ENCODE measurements around the gene STIM1. TPM values are rescaled to one million over a fixed set of nuclear protein-coding genes. Genes with fewer than 3 reads are reported as not detected.

The STIM1 gene
- total RNA-seq, 1 experiment from 2014 or later = 93.6 TPM

- in situ Hi-C loops (cut with HindIII; ENCODE audit: low pct_unique_long_range_greater_than_20kb, low sequenced_read_pairs) = no loop called here
- TF ChIP-seq SIN3A (IDR thresholded peaks at IDR 0.05; ENCODE audit: borderline replicate concordance, insufficient read depth, low read depth, low read length) (no peak), POLR2AphosphoS5 (IDR thresholded peaks at IDR 0.05; ENCODE audit: low read depth, low read length) (no peak), TCF7L2 (IDR thresholded peaks at IDR 0.05; ENCODE audit: low read depth, low read length) (no peak)
- TF ChIP-seq, protein P1, sequence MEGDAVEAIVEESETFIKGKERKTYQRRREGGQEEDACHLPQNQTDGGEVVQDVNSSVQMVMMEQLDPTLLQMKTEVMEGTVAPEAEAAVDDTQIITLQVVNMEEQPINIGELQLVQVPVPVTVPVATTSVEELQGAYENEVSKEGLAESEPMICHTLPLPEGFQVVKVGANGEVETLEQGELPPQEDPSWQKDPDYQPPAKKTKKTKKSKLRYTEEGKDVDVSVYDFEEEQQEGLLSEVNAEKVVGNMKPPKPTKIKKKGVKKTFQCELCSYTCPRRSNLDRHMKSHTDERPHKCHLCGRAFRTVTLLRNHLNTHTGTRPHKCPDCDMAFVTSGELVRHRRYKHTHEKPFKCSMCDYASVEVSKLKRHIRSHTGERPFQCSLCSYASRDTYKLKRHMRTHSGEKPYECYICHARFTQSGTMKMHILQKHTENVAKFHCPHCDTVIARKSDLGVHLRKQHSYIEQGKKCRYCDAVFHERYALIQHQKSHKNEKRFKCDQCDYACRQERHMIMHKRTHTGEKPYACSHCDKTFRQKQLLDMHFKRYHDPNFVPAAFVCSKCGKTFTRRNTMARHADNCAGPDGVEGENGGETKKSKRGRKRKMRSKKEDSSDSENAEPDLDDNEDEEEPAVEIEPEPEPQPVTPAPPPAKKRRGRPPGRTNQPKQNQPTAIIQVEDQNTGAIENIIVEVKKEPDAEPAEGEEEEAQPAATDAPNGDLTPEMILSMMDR (IDR thresholded peaks at IDR 0.05) = no peak
- TF ChIP-seq, protein P2, sequence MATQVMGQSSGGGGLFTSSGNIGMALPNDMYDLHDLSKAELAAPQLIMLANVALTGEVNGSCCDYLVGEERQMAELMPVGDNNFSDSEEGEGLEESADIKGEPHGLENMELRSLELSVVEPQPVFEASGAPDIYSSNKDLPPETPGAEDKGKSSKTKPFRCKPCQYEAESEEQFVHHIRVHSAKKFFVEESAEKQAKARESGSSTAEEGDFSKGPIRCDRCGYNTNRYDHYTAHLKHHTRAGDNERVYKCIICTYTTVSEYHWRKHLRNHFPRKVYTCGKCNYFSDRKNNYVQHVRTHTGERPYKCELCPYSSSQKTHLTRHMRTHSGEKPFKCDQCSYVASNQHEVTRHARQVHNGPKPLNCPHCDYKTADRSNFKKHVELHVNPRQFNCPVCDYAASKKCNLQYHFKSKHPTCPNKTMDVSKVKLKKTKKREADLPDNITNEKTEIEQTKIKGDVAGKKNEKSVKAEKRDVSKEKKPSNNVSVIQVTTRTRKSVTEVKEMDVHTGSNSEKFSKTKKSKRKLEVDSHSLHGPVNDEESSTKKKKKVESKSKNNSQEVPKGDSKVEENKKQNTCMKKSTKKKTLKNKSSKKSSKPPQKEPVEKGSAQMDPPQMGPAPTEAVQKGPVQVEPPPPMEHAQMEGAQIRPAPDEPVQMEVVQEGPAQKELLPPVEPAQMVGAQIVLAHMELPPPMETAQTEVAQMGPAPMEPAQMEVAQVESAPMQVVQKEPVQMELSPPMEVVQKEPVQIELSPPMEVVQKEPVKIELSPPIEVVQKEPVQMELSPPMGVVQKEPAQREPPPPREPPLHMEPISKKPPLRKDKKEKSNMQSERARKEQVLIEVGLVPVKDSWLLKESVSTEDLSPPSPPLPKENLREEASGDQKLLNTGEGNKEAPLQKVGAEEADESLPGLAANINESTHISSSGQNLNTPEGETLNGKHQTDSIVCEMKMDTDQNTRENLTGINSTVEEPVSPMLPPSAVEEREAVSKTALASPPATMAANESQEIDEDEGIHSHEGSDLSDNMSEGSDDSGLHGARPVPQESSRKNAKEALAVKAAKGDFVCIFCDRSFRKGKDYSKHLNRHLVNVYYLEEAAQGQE (IDR thresholded peaks at IDR 0.05; ENCODE audit: insufficient read depth in 1 of 2, low read depth in 2 of 2, low read length in 1 of 2) = no peak
- no peaks in the 10 kb centered on the region for H3K4me1 ChIP-seq (ENCODE audit: control insufficient read depth, insufficient read depth, low read length)
- ChIA-PET POLR2A (no interaction called here), CTCF (no interaction called here)
- ATAC-seq (no peak), DNase-seq (ENCODE audit: low read depth, low spot score) (no peak)
- H3K27me3 ChIP-seq (ENCODE audit: control insufficient read depth, insufficient read depth, low read length) = no peaks in the 10 kb centered on the region
- intact Hi-C loops (cut with micrococcal nuclease; ENCODE audit: unreplicated experiment) = no loop called here
- no peak overlapping the region for H3K27ac ChIP-seq (ENCODE audit: low read length)
- H3K9me3 ChIP-seq (ENCODE audit: control insufficient read depth, insufficient read depth, low read depth, low read length) = no peaks in the 10 kb centered on the region
- H3K4me3 ChIP-seq (ENCODE audit: low read depth in 2 of 2, low read length in 2 of 2) = no peak overlapping the region
- H3K36me3 ChIP-seq (ENCODE audit: control insufficient read depth, insufficient read depth, low read length) = no peaks in the 10 kb centered on the region
- no TSS peak for BruUV-seq (replicated peaks)
These were observed 230.1 kb downstream of the STIM1 start for GRCh38 chr11:4085575-4085974.

DNA sequence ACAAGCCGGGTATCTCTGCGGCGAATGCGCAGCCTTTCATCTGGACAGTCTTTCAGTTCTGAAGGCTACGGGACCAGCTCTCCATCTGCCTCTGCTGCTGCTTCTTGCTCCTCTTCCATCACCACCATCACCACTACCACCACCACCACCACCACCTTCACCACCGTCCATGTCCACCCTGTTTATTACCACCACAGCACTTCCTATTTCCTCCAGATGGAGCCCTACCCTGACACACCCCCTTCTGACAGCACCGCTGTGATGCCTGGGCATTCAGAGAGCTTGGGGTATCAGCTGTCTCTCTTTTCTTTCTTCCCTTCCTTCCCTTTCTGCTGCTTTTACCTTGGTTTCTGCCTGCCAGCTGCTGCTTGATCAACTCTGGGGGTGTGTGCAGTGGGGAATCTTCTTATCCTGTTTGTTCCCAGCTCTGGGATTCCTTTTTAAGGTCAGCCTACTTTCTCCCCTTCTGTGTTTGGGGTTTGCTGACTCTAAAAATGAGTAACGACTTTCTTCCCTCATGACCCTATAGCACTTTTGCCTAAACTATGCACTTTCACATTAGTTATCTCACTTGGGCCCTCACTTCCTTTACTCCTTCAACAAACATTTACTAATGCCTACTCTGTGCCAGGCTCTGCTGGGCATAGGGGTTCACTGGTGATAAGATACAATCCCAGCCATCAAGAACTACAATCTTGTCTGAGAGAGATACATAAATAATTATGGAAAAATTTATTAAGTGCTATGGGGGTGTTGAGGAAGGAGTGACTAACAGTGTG lies 231.3 kb downstream of the STIM1 start:
- intact Hi-C loops (cut with micrococcal nuclease; ENCODE audit: unreplicated experiment) = no loop called here
- no peaks in the 10 kb centered on the region for H3K36me3 ChIP-seq (ENCODE audit: control insufficient read depth, insufficient read depth, low read length)
- ChIA-PET CTCF (no interaction called here), POLR2A (no interaction called here)
- no TSS peak for BruUV-seq (replicated peaks)
- H3K4me1 ChIP-seq (ENCODE audit: control insufficient read depth, insufficient read depth, low read length) = no peaks in the 10 kb centered on the region
- H3K27me3 ChIP-seq (ENCODE audit: control insufficient read depth, insufficient read depth, low read length) = no peaks in the 10 kb centered on the region
- H3K9me3 ChIP-seq (ENCODE audit: control insufficient read depth, insufficient read depth, low read depth, low read length) = no peaks in the 10 kb centered on the region
- DNase-seq (ENCODE audit: low read depth, low spot score) (no peak), ATAC-seq (no peak)
- in situ Hi-C loops (cut with HindIII; ENCODE audit: low pct_unique_long_range_greater_than_20kb, low sequenced_read_pairs) = no loop called here
- no peak overlapping the region for H3K4me3 ChIP-seq (ENCODE audit: low read depth in 2 of 2, low read length in 2 of 2)
- no peak overlapping the region for H3K27ac ChIP-seq (ENCODE audit: low read length)
- TF ChIP-seq, protein P2 (IDR thresholded peaks at IDR 0.05; ENCODE audit: insufficient read depth in 1 of 2, low read depth in 2 of 2, low read length in 1 of 2) = no peak
- TF ChIP-seq POLR2AphosphoS5 (IDR thresholded peaks at IDR 0.05; ENCODE audit: low read depth, low read length) (no peak), TCF7L2 (IDR thresholded peaks at IDR 0.05; ENCODE audit: low read depth, low read length) (no peak), SIN3A (IDR thresholded peaks at IDR 0.05; ENCODE audit: borderline replicate concordance, insufficient read depth, low read depth, low read length) (no peak)
- TF ChIP-seq, protein P1 (IDR thresholded peaks at IDR 0.05) = no peak

Measured in Panc1 (cell line).